Neural progenitor cell (in vitro differentiated cells): ENCODE results near the gene SMPD3. TPM values are rescaled to one million over a fixed set of nuclear protein-coding genes. Genes with fewer than 3 reads are reported as not detected.
A peak's percentile ranks its signal among the peaks of the same experiment; 100 is the strongest.

Source experiments
- DNase-seq: peaks from one replicate; pipeline ENCODE4 v3.0.0-alpha.2; 2016; ENCODE audit warnings: low spot score
- H2AFZ ChIP-seq: fragments of 200-600 bp; sonication (generic); replicated peaks from 2 replicates; pipeline ENCODE4 v1.6.1; 2016; ENCODE audit warnings: antibody characterized with exemption
- H3F3A ChIP-seq: fragments of 200-600 bp; sonication (generic); 2 replicates; pipeline ENCODE4 v1.6.1; 2016; ENCODE audit warnings: antibody characterized with exemption, low read depth
- H3K27ac ChIP-seq: fragments of 200-600 bp; sonication (generic); 2 replicates; pipeline ENCODE4 v1.5.1; 2016; ENCODE audit warnings: mild to moderate bottlenecking
- H3K27me3 ChIP-seq: fragments of 200-600 bp; sonication (generic); 2 replicates; pipeline ENCODE4 v1.6.1; 2016; ENCODE audit warnings: mild to moderate bottlenecking, moderate library complexity
- H3K36me3 ChIP-seq: fragments of 200-600 bp; sonication (generic); 2 replicates; pipeline ENCODE4 v1.5.1; 2016
- H3K4me1 ChIP-seq: fragments of 200-600 bp; sonication (generic); 2 replicates; pipeline ENCODE4 v1.6.1; 2016; ENCODE audit warnings: mixed run types
- H3K4me2 ChIP-seq: fragments of 200-600 bp; sonication (generic); 2 replicates; pipeline ENCODE4 v1.6.1; 2016
- H3K4me3 ChIP-seq: fragments of 200-600 bp; sonication (generic); 2 replicates; pipeline ENCODE4 v1.5.1; 2016
- H3K79me2 ChIP-seq: fragments of 200-600 bp; sonication (generic); 2 replicates; pipeline ENCODE4 v1.6.1; 2016; ENCODE audit warnings: low read depth
- H3K9ac ChIP-seq: fragments of 200-600 bp; sonication (generic); 2 replicates; pipeline ENCODE4 v1.6.1; 2016
- H3K9me3 ChIP-seq: fragments of 200-600 bp; sonication (generic); 2 replicates; pipeline ENCODE4 v1.5.1; 2016; ENCODE audit warnings: low read depth
- H4K20me1 ChIP-seq: fragments of 200-600 bp; sonication (generic); 2 replicates; pipeline ENCODE4 v1.6.1; 2016; ENCODE audit warnings: low read depth
- H3K27ac Mint-ChIP-seq: 3 replicates; pipeline ENCODE4 v1.8.0; 2021; ENCODE audit warnings: mixed read lengths
- H3K27me3 Mint-ChIP-seq: 2 replicates; pipeline ENCODE4 v1.8.0; 2022; ENCODE audit warnings: low read depth, mild to moderate bottlenecking, inconsistent platforms, moderate library complexity, mixed read lengths; ENCODE audit not compliant: insufficient read depth
- H3K36me3 Mint-ChIP-seq: 3 replicates; pipeline ENCODE4 v1.8.0; 2021; ENCODE audit warnings: mixed read lengths
- H3K4me1 Mint-ChIP-seq: 3 replicates; pipeline ENCODE4 v1.8.0; 2021; ENCODE audit warnings: mixed read lengths
- H3K4me3 Mint-ChIP-seq: 3 replicates; pipeline ENCODE4 v1.8.0; 2021; ENCODE audit warnings: mild to moderate bottlenecking, moderate library complexity, mixed read lengths
- H3K9me3 Mint-ChIP-seq: 3 replicates; pipeline ENCODE4 v1.8.0; 2020; ENCODE audit warnings: mixed read lengths
- EZH2 ChIP-seq: fragments of 200-600 bp; sonication (generic); IDR thresholded peaks from 2 replicates; pipeline ENCODE4 v1.6.1; 2017; ENCODE audit warnings: antibody characterized with exemption, mild to moderate bottlenecking, moderate library complexity
- EZH2phosphoT487 ChIP-seq: fragments of 200-600 bp; sonication (generic); IDR thresholded peaks from 2 replicates; pipeline ENCODE4 v1.6.1; 2017; ENCODE audit warnings: antibody characterized with exemption
- total RNA-seq: library from RNA; depleted of rRNA; stranded (reverse); fragments of >200 nt; gene quantifications from 2 replicates; pipeline ENCODE4 v1.2.3, GENCODE V29; 2015; ENCODE audit warnings: low replicate concordance
- TF ChIP-seq, protein P1 (sequence below): fragments of 200-600 bp; sonication (generic); IDR thresholded peaks from 2 replicates; pipeline ENCODE4 v1.5.1; 2017; ENCODE audit warnings: antibody characterized with exemption, mild to moderate bottlenecking

SMPD3 gene
- total RNA-seq, 1 donor from 2014 or later: not detected

DNA sequence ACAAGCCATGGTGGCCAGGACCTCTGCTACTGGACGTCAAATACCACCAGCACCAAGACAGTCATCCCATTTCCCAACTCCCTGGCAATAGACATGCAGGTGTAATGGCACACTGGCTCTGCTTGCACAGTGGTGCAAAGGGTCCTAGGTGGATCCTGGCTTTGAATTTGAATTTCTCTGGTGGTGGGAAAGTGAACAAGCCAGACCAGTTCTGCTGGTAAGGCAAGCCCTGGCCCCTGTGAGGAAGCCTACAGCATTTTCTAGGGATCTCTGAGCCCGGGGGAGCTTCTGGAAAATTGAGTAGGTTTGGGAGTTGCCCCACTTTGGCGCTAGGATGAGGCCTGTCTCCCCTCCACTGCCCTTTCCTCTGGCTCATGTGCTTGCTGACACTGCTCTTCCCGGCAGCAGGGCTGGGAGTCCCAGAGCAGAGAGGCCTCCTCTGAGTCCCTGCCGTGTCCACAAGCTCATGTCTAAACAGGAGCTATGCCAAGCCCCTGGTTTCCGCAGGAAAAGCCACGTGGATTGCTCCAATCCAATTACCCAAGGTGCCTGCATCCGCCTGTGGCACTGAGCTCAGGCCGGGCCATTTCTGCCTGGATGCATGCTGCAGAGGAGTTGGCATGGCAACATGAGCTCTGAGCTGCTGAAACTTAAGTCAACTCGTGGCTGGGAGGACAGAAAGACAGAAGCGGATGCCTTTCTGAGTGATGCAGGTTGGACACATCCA, 70.5 kb downstream of the SMPD3 start:
- no peaks in the 10 kb centered on the region for H3K36me3 ChIP-seq
- H3K36me3 Mint-ChIP-seq: no peaks in the 10 kb centered on the region
- H3F3A ChIP-seq: peaks cover 16% of the 10 kb centered on the region
- peak; percentile 46 for DNase-seq
- H3K27ac Mint-ChIP-seq: no peak overlapping the region
- no peak overlapping the region for H3K9ac ChIP-seq
- H3K27ac ChIP-seq: no peak overlapping the region
- H3K27me3 Mint-ChIP-seq: peaks cover 12% of the 10 kb centered on the region
- no peak overlapping the region for H3K4me2 ChIP-seq
- peaks cover 16% of the 10 kb centered on the region for H3K4me1 ChIP-seq
- no peaks in the 10 kb centered on the region for H3K9me3 ChIP-seq
- no peak overlapping the region for H2AFZ ChIP-seq
- no peaks in the 10 kb centered on the region for H3K27me3 ChIP-seq
- TF ChIP-seq EZH2 (no peak), EZH2phosphoT487 (no peak)
- TF ChIP-seq, protein P1, sequence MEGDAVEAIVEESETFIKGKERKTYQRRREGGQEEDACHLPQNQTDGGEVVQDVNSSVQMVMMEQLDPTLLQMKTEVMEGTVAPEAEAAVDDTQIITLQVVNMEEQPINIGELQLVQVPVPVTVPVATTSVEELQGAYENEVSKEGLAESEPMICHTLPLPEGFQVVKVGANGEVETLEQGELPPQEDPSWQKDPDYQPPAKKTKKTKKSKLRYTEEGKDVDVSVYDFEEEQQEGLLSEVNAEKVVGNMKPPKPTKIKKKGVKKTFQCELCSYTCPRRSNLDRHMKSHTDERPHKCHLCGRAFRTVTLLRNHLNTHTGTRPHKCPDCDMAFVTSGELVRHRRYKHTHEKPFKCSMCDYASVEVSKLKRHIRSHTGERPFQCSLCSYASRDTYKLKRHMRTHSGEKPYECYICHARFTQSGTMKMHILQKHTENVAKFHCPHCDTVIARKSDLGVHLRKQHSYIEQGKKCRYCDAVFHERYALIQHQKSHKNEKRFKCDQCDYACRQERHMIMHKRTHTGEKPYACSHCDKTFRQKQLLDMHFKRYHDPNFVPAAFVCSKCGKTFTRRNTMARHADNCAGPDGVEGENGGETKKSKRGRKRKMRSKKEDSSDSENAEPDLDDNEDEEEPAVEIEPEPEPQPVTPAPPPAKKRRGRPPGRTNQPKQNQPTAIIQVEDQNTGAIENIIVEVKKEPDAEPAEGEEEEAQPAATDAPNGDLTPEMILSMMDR: no peak
- H4K20me1 ChIP-seq: no peaks in the 10 kb centered on the region
- H3K4me3 ChIP-seq: no peak overlapping the region
- no peak overlapping the region for H3K4me3 Mint-ChIP-seq
- no peaks in the 10 kb centered on the region for H3K79me2 ChIP-seq
- no peaks in the 10 kb centered on the region for H3K9me3 Mint-ChIP-seq
- H3K4me1 Mint-ChIP-seq: peaks cover 49% of the 10 kb centered on the region

DNA sequence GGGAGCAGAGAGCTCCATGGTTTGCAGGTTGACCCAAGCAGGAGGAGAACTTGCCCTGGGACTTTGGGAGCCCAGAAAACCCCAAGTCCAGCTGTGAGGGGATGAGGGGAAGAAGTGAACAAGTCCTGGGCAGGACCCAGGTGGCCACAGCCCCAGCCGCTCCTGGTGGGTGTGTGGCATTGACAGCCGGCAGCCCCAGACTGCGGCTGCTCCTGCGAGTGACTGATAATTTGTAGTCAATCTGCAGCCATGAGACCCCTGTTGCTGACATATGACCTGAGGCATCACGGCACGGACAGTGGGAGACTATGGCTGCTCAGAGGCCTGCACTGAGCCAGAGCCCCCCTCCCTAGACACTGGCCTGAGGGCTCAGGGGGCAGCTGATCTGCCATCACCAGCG, 71.1 kb downstream of the SMPD3 start:
- H3K27ac ChIP-seq: no peak overlapping the region
- H3K27me3 Mint-ChIP-seq: peaks cover 8% of the 10 kb centered on the region
- no peaks in the 10 kb centered on the region for H3K9me3 ChIP-seq
- no peaks in the 10 kb centered on the region for H3K36me3 Mint-ChIP-seq
- H2AFZ ChIP-seq: no peak overlapping the region
- TF ChIP-seq, protein P1: no peak
- TF ChIP-seq EZH2phosphoT487: no peak
- no peak for TF ChIP-seq EZH2
- no peak overlapping the region for H3K4me3 ChIP-seq
- DNase-seq: no peak
- no peak overlapping the region for H3K4me2 ChIP-seq
- H3K36me3 ChIP-seq: no peaks in the 10 kb centered on the region
- H3K27me3 ChIP-seq: no peaks in the 10 kb centered on the region
- peaks cover 16% of the 10 kb centered on the region for H3F3A ChIP-seq
- no peaks in the 10 kb centered on the region for H3K79me2 ChIP-seq
- peaks cover 48% of the 10 kb centered on the region for H3K4me1 Mint-ChIP-seq
- no peak overlapping the region for H3K9ac ChIP-seq
- no peaks in the 10 kb centered on the region for H4K20me1 ChIP-seq
- H3K4me1 ChIP-seq: peaks cover 16% of the 10 kb centered on the region
- H3K27ac Mint-ChIP-seq: no peak overlapping the region
- no peaks in the 10 kb centered on the region for H3K9me3 Mint-ChIP-seq
- no peak overlapping the region for H3K4me3 Mint-ChIP-seq

DNA sequence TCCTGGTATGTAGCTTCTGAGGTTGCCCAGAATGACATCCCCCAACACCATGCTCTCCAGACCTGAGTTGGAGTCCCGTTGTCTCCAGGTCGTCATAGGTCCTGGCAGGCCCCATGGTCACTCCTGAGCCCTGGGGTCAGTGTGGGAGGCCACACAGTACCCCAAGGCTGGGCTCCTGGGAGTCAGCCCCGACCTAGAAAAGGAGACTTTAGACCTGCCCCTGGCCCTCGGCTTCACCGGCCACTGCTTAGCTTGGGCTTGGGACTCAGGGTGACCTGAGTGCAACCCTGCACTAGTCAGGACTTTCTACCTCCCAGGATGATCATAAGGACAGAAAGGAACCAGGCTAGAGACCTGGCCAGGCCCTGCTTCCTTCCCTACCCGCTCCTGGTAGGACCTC, 71.7 kb downstream of the SMPD3 start:
- Mint-ChIP-seq H3K9me3 (no peaks in the 10 kb centered on the region), H3K4me1 (peaks cover 45% of the 10 kb centered on the region), H3K27ac (no peak overlapping the region), H3K36me3 (no peaks in the 10 kb centered on the region), H3K27me3 (peaks cover 6% of the 10 kb centered on the region), H3K4me3 (no peak overlapping the region)
- no peak for DNase-seq
- H4K20me1 ChIP-seq: no peaks in the 10 kb centered on the region
- peaks cover 16% of the 10 kb centered on the region for H3F3A ChIP-seq
- no peak overlapping the region for H3K9ac ChIP-seq
- H3K9me3 ChIP-seq: no peaks in the 10 kb centered on the region
- no peaks in the 10 kb centered on the region for H3K27me3 ChIP-seq
- no peaks in the 10 kb centered on the region for H3K36me3 ChIP-seq
- H3K4me1 ChIP-seq: peaks cover 16% of the 10 kb centered on the region
- H3K79me2 ChIP-seq: no peaks in the 10 kb centered on the region
- H3K27ac ChIP-seq: no peak overlapping the region
- peak overlapping the region; percentile 17 for H3K4me2 ChIP-seq
- H2AFZ ChIP-seq: no peak overlapping the region
- TF ChIP-seq, protein P1: no peak
- TF ChIP-seq EZH2phosphoT487 (no peak), EZH2 (no peak)
- no peak overlapping the region for H3K4me3 ChIP-seq
